ENCODE data around the gene SERPINC1.
"Not testable (repeated sequence)": the region's sequence is repeated elsewhere in the genome, so short reads cannot be mapped to it uniquely, and the experiment has no call there.

The SERPINC1 gene

DNA sequence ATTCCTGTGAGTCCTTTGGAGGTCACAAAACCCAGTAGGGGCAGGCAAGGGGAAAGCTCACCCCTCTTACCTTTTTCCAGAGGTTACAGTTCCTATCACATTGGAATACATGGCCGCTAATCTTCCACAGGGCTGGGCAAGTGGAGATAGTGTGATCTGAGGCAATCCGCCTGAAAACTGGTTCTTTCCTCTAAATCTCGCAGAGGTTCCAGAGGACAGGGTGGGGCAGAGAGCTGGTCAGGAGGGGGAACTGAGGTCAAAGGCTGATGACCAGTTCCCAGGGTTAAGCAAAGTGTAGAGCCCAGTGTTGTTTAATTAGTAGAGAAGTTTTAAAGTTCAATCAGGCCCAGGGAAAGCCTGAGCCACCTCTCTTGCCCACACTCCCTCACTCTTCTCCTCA, at the start of gene SERPINC1:
Gene SERPINC1, minus strand, starts transcription at position 179 of the 400 bp plus-strand sequence. Its CDS starts 68 bp downstream, at position 111.
- DNase-seq: no peak

- DNase-seq: not testable (repeated sequence)
Observed at GRCh38 chr1:173965896-173966295, 48.8 kb upstream of the SERPINC1 start.

DNA sequence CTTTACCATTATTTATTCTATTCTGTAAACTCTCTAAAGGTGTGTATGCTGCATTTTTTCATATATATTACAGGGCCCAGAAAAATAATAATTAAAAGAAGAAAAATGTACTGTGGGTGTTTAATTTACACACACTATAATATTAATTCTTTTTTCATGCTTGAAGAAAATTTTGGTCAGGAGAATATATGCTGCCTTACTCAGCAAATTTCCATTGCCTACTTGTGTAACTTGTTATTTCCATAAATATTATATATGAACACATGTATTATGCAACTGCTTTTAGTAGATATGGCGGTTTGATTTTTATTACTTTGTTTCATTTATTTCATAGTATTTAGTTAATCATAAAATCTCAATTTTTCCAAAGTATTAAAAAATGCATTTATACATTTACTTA, 46.4 kb upstream of the SERPINC1 start:
- no peak for DNase-seq

DNA sequence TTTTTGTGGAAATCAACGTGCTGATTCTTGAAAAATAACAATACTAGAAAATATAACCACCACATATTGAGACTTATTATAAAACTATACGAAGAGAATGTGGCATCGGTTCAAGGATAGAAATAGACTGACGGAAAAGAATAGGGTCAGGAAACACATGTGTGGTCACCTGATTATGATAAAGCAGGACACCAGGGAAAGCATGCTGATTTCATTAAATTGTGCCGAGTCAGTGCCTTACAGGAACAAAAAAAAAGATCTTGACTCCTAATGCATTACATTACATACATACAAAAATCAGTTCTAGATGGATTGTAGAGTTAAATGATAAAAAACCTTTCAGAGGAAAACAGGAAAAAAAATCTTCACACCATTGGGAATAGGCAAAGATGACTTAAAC, 43.5 kb upstream of the SERPINC1 start:
- no peak for DNase-seq

DNA sequence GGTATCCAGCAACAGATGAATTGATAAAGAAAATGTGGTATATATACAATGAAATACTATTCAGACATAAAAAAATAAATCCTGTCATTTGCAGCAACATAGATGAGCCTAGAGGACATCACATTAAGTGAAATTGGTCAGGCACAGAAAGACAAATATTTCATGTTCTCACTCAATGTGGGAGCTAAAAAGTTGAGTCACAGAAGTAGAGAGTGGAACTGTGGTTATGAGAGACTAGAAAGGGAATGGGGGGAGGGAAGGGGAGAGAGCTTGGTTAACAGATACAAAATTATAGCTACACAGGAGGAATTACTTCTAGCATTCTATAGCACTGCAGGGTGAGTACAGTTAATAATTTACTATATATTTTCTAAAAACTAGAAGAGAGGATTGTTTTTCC, 37.1 kb upstream of the SERPINC1 start:
- no peak for DNase-seq

DNA sequence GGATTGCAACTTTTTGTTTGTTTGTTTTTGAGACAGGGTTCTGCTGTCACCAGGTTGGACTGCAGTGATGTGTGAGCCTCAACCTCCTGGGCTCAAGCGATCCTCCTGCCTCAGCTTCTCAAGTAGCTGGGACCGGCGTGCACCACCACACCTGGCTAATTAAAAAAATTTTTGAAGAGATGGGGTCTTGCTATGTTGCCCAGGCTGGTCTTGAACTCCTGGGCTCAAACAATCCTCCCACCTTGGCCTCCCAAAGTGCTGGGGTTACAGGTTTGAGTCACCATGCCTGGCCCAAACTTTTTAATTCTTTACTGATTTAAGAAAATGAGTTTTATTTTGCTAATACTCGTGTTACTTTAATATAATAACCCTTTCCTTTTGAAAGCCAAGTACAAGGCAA, 31.5 kb upstream of the SERPINC1 start:
- no peak for DNase-seq

DNA sequence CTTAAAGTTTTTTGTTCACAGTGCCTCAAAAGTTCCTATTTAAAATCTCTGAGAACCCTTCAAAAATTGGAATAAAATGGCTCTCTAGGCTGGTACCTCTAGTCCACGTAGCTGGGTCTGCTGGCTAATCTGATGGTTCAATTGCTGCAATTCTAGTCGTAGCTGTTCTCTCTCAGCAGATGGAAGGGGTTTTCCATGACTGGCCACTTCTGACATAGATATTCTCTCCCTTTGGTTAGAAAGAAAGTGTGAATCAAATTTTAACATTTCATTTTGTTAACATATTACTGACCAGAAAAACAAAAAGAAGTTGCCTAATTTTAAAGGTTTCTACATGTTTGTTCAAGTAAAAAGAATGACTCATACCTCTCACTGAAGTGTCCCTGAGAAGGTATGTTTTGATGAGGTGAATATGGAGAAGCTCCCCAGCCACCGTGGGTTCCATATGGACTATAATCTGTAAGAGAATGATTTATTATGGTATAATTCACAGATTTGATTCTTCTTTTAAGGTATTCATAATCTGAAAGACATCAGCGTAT, 29.3 kb upstream of the SERPINC1 start:
- no peak for DNase-seq

GRCh38 chr1:173937062-173937461, 19.9 kb upstream of the SERPINC1 start:
- DNase-seq: no peak

- no peak for DNase-seq
Observed at GRCh38 chr1:173934440-173934839, 17.3 kb upstream of the SERPINC1 start.

DNA sequence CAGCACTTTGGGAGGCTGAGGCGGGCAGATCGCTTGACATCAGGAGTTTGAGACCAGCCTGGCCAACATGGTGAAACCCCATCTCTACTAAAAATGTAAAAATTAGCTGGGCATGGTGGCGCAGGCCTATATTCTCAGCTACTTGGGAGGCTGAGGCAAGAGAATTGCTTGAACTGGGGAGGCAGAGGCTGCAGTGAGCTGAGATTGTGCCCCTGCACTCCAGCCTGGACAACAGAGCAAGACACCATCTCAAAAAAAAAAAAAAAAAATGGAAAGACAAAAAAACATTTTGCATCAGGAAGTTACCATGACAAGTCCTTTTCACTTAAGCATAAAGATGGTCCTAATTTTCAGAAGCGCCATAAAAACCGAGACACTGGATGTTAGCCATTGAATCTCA, 13.4 kb upstream of the SERPINC1 start:
- DNase-seq: not testable (repeated sequence)

DNA sequence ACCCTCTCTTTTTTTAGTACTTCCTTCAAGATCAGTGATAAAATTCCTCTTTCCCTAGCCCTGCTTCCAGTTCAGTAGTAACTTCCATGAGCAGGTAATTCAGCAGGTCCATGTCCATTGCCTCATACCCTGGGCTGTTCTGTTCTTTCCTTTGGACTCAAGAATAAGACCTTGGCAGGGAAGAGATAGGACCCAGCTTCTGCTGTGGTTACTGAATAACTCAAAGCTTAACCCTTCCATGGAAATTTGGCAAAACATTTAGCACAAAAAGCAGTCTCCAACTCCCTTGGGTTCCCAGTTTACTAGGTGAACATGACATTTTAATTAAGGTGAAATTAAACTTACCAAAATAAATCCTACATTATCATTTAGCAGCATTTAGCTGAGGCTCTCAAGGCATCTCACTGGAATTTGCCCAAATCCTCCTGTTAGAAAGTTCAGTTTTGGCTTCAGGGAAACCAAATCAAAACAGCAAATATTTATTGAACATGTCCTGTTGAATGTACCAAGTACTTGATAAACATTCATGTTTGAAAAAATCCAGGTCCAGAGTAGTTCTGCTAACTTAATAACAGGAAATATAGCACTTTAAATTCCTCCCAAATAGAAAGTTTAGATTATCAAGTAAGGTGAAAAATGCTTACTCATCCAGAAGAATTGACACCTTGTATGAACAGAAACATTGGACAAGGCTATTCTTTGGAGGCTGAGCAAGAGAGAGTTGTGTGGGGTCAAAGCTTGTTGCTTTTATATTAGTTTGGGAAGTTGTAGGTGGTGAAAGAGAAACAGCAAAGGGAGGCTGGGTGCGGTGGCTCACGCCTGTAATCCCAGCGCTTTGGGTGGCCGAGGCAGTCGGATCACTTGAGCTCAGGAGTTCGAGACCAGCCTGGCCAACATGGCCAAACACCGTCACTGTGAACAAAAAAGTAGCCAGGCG, 8.4 kb upstream of the SERPINC1 start:
- no peak for DNase-seq

DNA sequence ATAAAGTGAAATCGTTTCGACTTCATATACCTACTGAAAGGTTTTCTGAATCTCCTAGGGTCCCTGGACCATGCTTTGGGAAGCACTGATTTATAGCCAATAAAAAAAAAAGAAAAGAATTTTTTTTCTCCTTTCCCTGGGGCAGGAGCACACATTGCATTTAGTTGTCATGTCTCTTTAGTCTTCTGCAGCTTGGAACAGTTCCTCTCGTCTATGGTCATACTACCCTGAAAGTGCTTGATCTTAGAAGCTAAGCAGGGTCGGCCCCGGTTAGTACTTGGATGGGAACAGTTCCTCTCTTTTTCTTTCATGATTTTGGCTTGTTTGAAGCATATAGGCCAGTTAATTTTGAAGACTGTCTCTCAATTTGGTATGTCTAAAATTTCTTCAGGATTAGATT, 3.7 kb upstream of the SERPINC1 start:
- no peak for DNase-seq

GRCh38 chr1:173917635-173918493, 737 bp upstream of the SERPINC1 start:
- DNase-seq: no peak

DNA sequence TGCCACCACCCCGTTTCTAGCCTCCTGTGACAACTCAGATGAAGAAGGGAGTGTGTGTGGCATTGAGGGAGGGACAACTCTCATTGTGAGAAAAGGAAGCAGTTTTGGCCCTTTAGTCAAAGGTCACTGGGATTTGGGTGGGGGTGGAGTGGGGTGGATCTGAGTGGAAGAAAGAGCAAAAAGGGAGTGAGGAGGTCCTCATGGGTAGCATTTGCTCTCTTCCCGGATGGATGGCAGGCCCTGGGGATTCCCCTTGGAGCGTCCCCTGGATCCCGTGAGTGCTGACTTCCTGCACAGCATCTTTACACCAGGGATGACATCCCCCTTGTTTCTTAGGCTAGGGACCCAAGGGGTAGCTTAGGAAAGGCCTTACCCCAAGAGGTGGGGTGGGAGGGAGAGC, 460 bp downstream of the SERPINC1 start:
- no peak for DNase-seq

DNA sequence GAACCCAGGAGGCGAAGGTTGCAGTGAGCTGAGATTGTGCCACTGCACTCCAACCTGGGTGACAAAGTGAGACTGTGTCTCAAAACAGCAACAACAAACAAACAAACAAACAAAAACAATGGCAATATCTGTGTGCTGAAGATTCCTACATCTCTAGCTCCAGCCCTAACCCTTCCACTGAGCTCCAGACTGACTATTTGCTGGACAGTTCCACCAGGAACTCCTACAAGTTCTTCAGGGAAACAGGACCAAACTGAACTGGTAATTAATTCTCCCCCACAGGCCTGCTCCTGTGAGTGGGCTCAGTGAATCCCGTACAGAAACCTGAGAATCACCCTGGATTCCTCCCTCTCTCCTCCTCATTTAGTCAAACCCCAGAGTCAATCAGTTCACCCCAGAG, 1.5 kb downstream of the SERPINC1 start:
- no peak for DNase-seq

DNA sequence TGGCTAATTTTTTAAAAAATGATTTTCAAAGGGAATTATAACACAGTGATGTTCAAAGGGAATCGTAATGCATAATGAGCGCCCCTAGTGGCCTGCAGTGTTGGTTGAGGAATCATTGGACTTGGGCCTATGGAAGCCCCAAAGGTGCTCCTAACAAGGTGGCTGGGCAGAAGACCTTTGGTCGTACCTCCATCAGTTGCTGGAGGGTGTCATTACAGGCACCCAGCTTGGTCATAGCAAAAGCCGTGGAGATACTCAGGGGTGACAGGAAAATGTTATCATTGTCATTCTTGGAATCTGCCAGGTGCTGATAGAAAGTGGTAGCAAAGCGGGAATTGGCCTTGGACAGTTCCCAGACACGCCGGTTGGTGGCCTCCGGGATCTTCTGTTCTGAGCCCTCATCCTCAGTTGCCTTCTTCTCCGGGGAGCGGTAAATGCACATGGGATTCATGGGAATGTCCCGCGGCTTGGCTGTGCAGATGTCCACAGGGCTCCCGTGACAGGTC, 2.7 kb downstream of the SERPINC1 start:
- peak; percentile 76 for DNase-seq

DNA sequence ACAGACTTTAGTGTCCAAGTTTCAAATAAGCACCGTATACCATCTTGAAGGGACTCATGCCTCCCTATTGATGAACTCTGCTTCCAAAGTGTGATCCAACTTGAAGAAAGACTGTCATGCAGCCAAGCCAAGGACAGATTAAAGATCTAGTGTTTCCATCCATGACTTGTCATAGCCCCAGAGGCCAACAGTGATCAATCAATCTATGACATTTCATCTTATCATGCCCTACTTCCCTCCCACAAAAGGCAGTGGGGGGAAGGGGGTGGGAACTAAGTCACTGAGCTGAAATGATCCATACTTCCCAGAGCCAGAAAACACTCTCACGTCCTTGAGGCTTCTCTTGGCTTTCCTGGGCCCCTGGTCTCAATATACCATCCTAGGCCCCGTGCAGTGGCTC, 4.0 kb downstream of the SERPINC1 start:
- no peak for DNase-seq

GRCh38 chr1:173903827-173904531, 13.1 kb downstream of the SERPINC1 start:
- no peak for DNase-seq

DNA sequence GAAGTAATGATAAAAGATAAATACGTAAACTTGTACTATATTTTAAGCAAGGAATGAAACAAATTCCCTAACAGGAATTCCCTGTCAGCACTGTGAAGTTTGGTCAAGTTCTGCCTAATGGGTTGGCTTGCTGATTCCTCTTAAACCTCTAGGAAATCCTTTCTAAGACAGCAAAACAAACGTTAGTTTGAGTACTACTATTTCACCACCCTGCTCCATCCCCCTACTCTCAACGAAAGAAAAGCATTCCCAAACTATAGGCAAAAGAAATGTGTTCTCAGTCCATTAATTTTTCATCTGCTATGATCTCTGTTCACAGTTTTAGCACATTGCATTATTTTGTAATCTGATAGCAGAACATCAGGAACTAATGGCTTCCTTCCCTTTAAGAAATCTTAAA, 16.1 kb downstream of the SERPINC1 start:
- DNase-seq: no peak

DNA sequence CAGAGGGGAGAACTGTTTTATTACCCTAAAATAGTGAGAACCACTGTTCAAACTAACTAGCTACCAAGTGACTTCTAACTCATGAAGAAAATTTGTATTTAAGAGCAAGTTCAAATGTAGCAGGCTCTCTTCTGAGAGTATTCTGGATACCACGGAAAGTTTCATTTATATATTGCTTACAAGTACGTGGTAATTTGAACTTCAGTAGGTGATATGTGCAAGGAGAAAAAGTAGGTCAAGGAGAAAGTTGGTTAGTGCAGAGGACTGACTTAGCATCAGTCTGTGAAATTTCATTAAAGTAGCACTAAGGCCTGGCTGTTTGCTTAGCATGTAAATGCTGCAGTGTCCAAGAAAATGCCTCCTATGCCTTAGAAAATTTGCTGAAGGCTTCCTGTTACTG, 16.7 kb downstream of the SERPINC1 start:
- no peak for DNase-seq

- no peak for DNase-seq
Observed at GRCh38 chr1:173894189-173894588, 22.9 kb downstream of the SERPINC1 start.

GRCh38 chr1:173893611-173894010, 23.5 kb downstream of the SERPINC1 start:
- DNase-seq: no peak

DNA sequence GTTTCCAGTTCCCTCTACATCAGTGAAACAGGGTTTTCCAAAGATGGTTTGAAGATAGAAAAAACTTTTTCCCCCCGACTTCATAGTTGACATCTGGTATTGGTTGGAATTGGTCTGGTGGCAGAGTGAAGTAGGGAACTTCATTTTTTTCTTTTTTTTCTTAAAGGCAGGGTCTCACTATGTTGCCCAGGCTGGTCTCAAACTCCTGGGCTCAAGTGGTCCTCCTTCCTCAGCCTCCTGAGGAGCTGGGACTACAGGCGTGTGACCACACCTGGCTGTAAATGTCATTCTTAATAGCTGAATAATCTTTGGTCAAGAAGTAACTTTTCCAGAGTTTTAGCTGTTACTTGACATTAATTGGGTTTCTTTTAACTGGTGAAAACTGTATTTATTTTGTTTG, 27.2 kb downstream of the SERPINC1 start:
- no peak for DNase-seq

Measured in NCI-H82 (cell line).